ENCODE results near the gene ELF1. TPM values are rescaled to one million over a fixed set of nuclear protein-coding genes. Genes with fewer than 3 reads are reported as not detected.
A peak's percentile ranks its signal among the peaks of the same experiment; 100 is the strongest.

ELF1 gene
- total and polyA plus RNA-seq, 10 of the 15 experiments (the other 5 are each of a cell fraction or from before 2014, with no cell fraction given) = 43.3 to 97.6 (median 55.7) TPM

GRCh38 chr13:40920826-40921225 lies 98.3 kb downstream of the ELF1 start:
- peak overlapping the region; percentile 87 for H3K4me3 ChIP-seq
- CTCF ChIA-PET = interaction anchor here (0.7 to 2.3 kb wide), 19 partner anchors 8 to 143 kb away, joined by 3 to 15 read pairs (median 3); partner anchors contain the start of genes ELF1 and WBP4
- FAIRE-seq (no peak), DNase-seq (ENCODE audit: low read depth, low spot score) (no peak), ATAC-seq (0 out of 3 replicates have a peak, but pooled peaks have one; percentile 18)
- H4K20me1 ChIP-seq (ENCODE audit: control insufficient read depth, insufficient read depth) = no peaks in the 10 kb centered on the region
- intact Hi-C loops (cut with micrococcal nuclease; ENCODE audit: unreplicated experiment) = loop anchor here (5.0 kb wide), 1 partner anchor 134 kb away; the partner anchor contains the start of gene SLC25A15
- H3K9me3 ChIP-seq (replicated peaks; ENCODE audit: control insufficient read depth, insufficient read depth, low read length) = no peaks in the 10 kb centered on the region
- peaks cover 2% of the 10 kb centered on the region; the same call in 1 of the 2 replicates for H3K79me2 ChIP-seq (ENCODE audit: control insufficient read depth, insufficient read depth, low read length)
- H3K4me2 ChIP-seq (ENCODE audit: control insufficient read depth, insufficient read depth) = peak overlapping the region; percentile 64
- H3K27ac ChIP-seq (ENCODE audit: control insufficient read depth, insufficient read depth) = peak overlapping the region; percentile 38
- RAD21 ChIA-PET (ENCODE audit: unreplicated experiment) = interaction anchor here (0.7 to 2.0 kb wide), 11 partner anchors 8 to 149 kb away, joined by 3 to 8 read pairs (median 3); partner anchors contain the start of gene SLC25A15
- POLR2A ChIA-PET = interaction anchor here (0.7 to 1.4 kb wide), 5 partner anchors 25 to 99 kb away, joined by 3 to 4 read pairs (median 3); partner anchors contain the start of gene ELF1
- peak overlapping the region; percentile 56 for H3K9ac ChIP-seq (ENCODE audit: control insufficient read depth, insufficient read depth, low read length)
- no TSS peak for BruUV-seq (replicated peaks)
- in situ Hi-C loops (cut with MboI) = no loop called here
- SMC1A ChIA-PET (ENCODE audit: uncharacterized antibody, unreplicated experiment) = interaction anchor here (0.8 to 3.5 kb wide), 14 partner anchors 8 to 153 kb away, joined by 3 to 22 read pairs (median 3); no protein-coding TSS in a partner anchor
- H3K4me1 ChIP-seq (ENCODE audit: control insufficient read depth, insufficient read depth, low read length) = no peaks in the 10 kb centered on the region
- no peaks in the 10 kb centered on the region for H3K27me3 ChIP-seq (replicated peaks in 1 of 2; ENCODE audit: control insufficient read depth in 2 of 2, insufficient read depth in 2 of 2, low read length in 1 of 2)
- H2AFZ ChIP-seq (ENCODE audit: control insufficient read depth, low read depth, low read length) = peak overlapping the region; percentile 90
- WGBS (ENCODE audit: insufficient coverage, insufficient replicate concordance, low lambda C conversion rate, missing lambda C conversion rate) = under 1% methylated on average over 5 of the region's 5 CpGs
- H3K36me3 ChIP-seq (ENCODE audit: control insufficient read depth in 2 of 2, insufficient read depth in 2 of 2, low read length in 1 of 2) = no peaks in the 10 kb centered on the region
- TF ChIP-seq IKZF2 (IDR thresholded peaks at IDR 0.05) (no peak), CUX1 (IDR thresholded peaks at IDR 0.05; ENCODE audit: insufficient replicate concordance, low read depth, low read length) (no peak), E2F4 (IDR thresholded peaks at IDR 0.05; ENCODE audit: low read depth, low read length) (no peak), FOS (IDR thresholded peaks at IDR 0.05; ENCODE audit: borderline replicate concordance, extremely low read depth, insufficient read length) (no peak), MEF2B (IDR thresholded peaks at IDR 0.05; ENCODE audit: partially characterized antibody, poor library complexity, severe bottlenecking) (no peak), E4F1 (IDR thresholded peaks at IDR 0.05; ENCODE audit: borderline replicate concordance, partially characterized antibody) (no peak), TCF12 (IDR thresholded peaks at IDR 0.05; ENCODE audit: low read depth, low read length) (no peak), ZSCAN29 (IDR thresholded peaks at IDR 0.05) (no peak), CREB1 (IDR thresholded peaks at IDR 0.05; ENCODE audit: low read depth) (no peak), CTCF (IDR thresholded peaks at IDR 0.05 in 2 of 3, conservative IDR thresholded peaks at IDR 0.05 in 1 of 3; ENCODE audit: control insufficient read depth in 2 of 3, extremely low read depth in 1 of 3, insufficient read depth in 1 of 3, low read depth in 3 of 3, low read length in 3 of 3) (no peak), POU2F2 (IDR thresholded peaks at IDR 0.05; ENCODE audit: borderline replicate concordance, low read depth, low read length) (no peak), POLR2A (IDR thresholded peaks at IDR 0.05; ENCODE audit: low read depth, low read length) (no peak)
